Hematopoietic multipotent progenitor cell treated with erythropoietin and hydrocortisone succinate and interleukin-3 and kit ligand, for 6 days (in vitro differentiated cells): Measurements from ENCODE around the gene CRIM1.
A peak's percentile ranks its signal among the peaks of the same experiment; 100 is the strongest.

ENCODE experiments used
- DNase-seq: peaks from one replicate; pipeline ENCODE4 v3.0.0-alpha.2; 2015

Gene CRIM1

DNA sequence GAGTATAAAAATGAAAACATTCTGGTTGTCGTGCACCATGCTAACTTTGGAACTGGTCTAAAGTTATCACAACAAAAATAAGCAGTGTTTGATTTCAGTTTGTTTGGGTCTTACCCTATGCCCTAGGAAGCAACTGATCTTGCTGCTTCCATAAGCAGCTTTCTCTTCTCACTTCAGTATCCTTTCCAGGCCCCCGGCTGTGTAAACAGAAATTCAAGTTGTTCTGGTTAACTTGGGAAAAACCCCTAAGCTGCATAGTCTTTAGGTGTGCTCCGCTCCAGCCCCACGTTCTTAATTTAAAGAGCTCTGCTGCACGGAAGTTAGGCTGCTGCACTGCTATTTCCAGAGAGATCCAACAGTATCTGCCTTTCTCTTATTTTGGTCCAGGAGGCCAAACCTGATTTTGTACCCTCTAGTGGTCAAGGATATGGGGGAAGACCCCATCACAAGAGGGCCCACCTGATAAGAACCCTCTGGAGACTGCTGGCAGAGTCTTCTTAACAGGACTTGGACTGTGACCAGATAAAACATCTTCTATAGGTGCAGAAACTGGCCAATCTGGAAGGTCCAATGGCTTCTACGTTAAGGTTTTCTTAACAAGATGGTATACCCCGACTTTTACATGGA, 173.3 kb downstream of the CRIM1 start:
- DNase-seq, result no peak

GRCh38 chr2:36530178-36530982, 174.8 kb downstream of the CRIM1 start:
- no peak for DNase-seq

- DNase-seq, result peak; percentile 34
Observed at GRCh38 chr2:36530983-36531354, 175.4 kb downstream of the CRIM1 start.

DNA sequence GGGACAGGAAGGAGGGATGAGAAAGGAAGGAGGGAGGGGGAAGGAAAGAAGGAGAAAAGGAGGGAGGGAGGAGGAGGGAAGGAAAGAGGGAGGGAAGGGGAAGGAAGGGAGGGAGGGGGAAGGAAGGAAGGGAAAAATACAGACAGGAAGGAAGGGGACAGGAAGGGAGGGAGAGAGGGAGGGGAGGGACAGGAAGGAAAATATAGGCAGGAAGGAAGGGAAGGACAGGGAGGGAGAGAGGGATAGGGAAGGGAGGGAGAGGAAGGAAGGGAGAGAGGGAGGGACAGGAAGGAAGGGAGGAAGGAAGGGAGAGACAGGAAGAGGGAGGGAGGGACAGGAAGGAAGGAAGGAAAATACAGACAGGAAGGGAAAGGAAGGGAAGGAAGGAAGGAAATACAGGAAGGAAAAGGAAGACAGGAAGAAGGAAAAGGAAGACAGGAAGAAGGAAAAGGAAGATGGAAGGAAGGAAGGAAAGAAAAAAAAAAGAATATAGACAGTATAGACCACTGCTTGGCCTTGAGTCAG, 178.8 kb downstream of the CRIM1 start:
- DNase-seq, result no peak

GRCh38 chr2:36535099-36535498, 179.5 kb downstream of the CRIM1 start:
- no peak for DNase-seq

DNA sequence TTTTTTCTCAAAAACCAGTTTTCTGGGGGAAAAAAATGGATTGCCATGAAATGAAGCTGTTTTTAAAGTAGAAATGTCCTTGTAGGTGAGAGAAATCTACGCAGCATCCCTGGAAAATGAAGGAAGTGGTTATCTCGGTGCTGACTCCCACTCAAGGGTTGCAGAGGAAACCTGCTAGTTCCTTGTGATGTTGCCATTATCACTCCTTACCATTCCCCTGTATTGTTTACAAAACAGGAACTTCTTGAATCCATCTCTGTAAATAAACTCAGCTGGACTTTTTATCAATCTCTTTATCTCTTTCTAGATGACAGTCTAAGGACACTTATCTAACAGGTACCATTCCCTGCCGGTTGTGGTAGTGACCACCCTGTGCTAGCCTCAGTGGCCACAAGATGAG, 181.2 kb downstream of the CRIM1 start:
- no peak for DNase-seq

DNA sequence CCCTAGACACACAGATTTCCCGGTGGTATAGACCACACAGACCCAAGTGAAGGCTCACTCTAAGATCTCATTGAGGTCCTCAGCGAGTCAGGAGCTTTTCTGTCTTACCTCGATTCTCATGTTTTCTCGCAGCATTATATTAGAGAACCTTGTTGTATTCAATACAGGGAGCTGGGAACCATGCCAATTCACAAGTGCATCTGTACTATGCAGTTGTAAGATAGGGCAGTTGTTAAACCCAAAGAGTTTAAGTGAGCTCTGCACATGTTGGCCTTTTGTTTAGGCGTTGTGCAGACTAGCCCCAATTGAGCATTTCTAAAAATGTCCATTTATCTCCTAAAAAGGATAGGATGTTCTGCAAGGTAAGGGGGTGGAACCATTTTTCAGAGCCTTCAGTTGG, 182.8 kb downstream of the CRIM1 start:
- DNase-seq, result peak; percentile 96

- no peak for DNase-seq
Observed at GRCh38 chr2:36539631-36540030, 184.1 kb downstream of the CRIM1 start.

DNA sequence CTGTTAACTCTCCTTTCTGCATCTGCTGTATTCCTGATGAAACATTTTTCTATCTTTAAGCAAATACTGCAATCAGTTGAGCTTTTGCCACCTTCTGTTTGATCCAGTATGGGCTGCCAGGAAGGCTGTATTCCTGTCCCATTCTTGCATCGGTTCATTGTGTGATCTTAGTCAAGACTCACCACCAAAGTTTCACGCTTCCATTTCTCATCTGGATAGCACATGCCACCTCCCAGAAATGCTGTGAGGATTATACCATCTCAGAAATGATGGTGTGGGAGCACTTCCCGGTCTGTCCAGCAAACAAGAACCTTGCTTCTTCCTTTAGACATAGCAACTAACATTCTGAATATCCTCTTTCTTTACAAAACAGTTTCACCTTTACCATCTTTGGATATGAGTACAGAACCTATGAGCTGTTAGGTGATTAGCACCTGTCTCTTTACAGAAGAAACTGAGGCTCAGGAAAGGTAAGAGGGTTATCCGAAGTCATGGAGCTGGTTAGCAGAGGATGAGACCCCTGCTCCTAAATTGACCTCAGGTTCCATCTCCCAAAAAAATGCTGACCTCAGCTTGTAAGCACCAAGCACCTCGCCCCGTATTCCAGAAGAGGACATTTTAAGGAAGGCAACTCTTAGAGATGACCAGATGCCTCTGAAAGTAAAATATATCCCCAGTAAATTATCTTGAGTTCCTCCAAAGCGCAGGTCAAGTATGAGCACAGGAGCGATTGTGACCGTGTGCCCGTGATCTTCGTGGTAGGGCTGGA, 185.6 kb downstream of the CRIM1 start:
- no peak for DNase-seq

GRCh38 chr2:36541891-36542595, 186.5 kb downstream of the CRIM1 start:
- no peak for DNase-seq

GRCh38 chr2:36544638-36545338, 189.2 kb downstream of the CRIM1 start:
- no peak for DNase-seq

- DNase-seq, result no peak
Observed at GRCh38 chr2:36545871-36546416, 190.4 kb downstream of the CRIM1 start.

DNA sequence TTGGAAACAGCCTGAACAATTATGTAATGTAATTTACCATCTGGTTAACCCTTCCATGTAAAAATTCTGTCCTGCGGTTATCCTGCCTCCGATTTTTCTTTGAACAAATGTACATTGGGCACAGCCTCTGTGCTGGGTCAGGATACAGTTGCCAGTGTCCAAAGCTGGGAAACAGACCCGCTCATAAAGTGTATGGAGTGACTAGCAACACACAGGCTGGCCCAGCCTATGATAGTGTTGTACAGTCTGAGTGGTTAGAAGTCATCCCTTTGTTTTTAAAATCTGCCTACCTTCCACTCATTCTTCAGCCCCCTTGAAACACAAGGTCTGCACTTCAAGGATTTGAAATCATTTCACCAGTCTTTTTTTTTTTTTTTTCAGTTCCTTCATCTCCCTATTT, 192.3 kb downstream of the CRIM1 start:
- DNase-seq, result no peak

- DNase-seq, result no peak
Observed at GRCh38 chr2:36549165-36549574, 193.6 kb downstream of the CRIM1 start.

DNA sequence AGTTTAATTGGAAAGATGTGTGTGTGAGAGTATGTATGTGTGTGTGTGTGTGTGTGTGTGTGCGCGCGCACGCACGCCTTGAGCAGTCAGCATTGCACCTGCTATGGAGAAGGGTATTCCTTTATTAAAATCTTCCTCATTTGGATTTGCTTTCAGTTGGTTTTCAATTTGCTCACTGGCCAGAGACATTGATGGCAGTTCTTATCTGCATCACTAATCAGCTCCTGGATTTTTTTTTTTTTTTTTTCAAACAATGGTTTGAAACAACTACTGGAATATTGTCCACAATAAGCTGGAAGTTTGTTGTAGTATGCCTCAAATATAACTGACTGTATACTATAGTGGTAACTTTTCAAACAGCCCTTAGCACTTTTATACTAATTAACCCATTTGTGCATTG, 194.4 kb downstream of the CRIM1 start:
- no peak for DNase-seq

- peak; percentile 43 for DNase-seq
Observed at GRCh38 chr2:36553683-36554082, 198.1 kb downstream of the CRIM1 start.

GRCh38 chr2:36554531-36554930, 199.0 kb downstream of the CRIM1 start:
- no peak for DNase-seq

- no peak for DNase-seq
Observed at GRCh38 chr2:36555789-36556188, 200.2 kb downstream of the CRIM1 start.

DNA sequence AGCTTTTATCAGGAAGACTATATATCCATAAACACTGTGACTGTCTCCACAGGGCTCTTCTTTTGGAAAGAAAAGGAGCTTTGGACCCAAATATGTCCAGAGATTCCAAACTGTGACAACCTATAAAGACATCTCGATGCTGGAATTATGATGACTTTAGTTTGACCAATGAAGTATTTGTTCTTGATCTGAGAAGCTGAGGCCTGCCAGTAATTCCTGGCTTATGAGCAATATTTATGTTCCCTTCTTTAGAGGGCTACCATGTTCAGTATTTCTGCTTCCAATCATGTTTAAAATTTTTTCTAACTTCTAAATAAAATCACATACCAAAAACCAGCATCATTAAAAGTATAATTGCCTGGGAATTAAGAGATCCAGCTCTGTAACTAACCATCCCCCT, 201.3 kb downstream of the CRIM1 start:
- no peak for DNase-seq

DNA sequence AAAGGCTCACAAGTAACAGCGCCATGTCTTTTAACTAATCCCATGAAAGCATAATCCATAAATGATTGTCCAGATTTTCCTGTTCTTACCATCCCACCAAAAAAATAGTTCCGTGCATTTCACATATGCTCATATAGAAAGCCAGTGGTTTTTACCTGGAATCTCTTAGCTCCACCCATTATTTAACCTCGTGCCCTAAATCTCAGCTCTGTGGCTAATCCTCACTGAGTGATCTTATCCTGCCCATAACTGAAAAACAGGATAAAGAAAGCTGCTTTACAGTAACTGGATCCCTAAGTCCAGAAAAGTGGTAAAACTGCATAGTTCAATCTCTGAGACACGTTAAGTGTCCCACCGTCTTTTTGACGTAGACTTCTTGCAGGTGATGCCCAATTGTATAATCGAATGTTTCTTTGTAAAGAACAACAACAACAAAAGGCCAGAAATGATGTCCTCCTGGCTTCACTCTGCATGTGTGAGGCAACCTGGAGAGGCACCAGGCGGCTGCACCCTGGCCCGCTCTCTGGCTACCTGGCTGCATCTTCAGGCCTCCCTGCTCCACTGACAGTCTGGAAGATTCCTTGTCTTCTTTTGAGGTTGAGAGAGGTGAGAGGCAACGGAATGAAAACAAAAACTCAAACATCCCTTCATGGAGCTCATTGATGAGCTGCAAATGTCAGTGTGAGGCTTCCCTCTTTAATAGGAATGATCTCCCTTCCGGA, 203.8 kb downstream of the CRIM1 start:
- no peak for DNase-seq

GRCh38 chr2:36560726-36561125, 205.1 kb downstream of the CRIM1 start:
- no peak for DNase-seq
